Right lobe of liver (tissue), 4 donors: ENCODE results near the gene ATP7B.

Experiments
- POLR2A ChIP-seq: fragments of 450-650 bp; IDR thresholded peaks from one replicate; pipeline ENCODE4 v1.6.1; 2017; ENCODE audit warnings: antibody characterized with exemption, mild to moderate bottlenecking
- TF ChIP-seq, protein P1 (sequence below), 4 donors: fragments of 200-600 bp in 3 of 4; fragments of 450-650 bp in 1 of 4; IDR thresholded peaks; one replicate each; pipeline versions ENCODE4 v1.5.1 to v1.8.0; 2016 to 2022; ENCODE audit warnings: antibody characterized with exemption in 4 of 4, mild to moderate bottlenecking in 2 of 4
- donor health status: DM: no; HTN: no; CAD: no.
- donor health status: DM: no; HTN: no; CAD: no.
- donor health status: DM: no; HTN: yes; CAD: no.

DNA sequence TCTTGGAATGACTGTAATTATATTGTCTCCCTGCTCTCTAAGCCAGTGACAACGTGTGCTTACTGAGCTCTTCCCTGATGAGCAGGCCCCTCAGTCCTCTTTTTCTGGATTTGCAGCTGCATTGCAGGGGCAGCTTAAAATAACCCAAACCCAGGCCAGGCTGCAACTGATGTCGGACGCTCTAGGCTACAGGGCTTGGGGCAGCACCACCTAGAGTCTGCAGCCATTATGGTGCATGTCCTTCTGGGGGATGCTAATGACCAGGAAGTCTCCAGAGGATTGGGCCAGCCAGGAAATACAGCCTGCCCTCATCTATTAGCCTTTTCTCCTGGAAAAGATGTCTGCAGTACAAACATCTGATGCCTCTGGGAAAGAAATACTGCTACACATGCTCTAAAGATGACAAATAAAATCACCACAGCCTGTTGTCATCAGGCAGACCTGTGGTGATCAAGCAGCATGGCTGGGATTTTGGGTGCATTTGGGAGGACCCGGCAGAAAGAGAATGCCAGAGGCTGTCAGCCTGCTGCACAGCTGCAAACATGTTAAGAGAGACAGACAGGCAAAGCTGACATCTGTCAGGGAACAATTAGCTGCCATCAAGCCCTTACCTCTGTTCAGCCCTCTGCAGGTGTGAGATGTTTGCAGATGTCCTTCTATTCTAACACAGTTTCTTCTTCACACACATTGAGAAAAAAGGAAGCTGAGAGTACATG lies 97.7 kb downstream of the ATP7B start:
- TF ChIP-seq, protein P1, sequence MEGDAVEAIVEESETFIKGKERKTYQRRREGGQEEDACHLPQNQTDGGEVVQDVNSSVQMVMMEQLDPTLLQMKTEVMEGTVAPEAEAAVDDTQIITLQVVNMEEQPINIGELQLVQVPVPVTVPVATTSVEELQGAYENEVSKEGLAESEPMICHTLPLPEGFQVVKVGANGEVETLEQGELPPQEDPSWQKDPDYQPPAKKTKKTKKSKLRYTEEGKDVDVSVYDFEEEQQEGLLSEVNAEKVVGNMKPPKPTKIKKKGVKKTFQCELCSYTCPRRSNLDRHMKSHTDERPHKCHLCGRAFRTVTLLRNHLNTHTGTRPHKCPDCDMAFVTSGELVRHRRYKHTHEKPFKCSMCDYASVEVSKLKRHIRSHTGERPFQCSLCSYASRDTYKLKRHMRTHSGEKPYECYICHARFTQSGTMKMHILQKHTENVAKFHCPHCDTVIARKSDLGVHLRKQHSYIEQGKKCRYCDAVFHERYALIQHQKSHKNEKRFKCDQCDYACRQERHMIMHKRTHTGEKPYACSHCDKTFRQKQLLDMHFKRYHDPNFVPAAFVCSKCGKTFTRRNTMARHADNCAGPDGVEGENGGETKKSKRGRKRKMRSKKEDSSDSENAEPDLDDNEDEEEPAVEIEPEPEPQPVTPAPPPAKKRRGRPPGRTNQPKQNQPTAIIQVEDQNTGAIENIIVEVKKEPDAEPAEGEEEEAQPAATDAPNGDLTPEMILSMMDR (IDR thresholded peaks at IDR 0.05), result no peak
- TF ChIP-seq POLR2A, result no peak
